NCI-H446 treated with DMSO at 0.1 percent for 48 hours (cell line): ENCODE measurements around the gene GRIN2A.

Source experiments
- DNase-seq: peaks from one replicate; lab custom pipeline; 2025; lab: John Stamatoyannopoulos, UW

Gene GRIN2A

DNA sequence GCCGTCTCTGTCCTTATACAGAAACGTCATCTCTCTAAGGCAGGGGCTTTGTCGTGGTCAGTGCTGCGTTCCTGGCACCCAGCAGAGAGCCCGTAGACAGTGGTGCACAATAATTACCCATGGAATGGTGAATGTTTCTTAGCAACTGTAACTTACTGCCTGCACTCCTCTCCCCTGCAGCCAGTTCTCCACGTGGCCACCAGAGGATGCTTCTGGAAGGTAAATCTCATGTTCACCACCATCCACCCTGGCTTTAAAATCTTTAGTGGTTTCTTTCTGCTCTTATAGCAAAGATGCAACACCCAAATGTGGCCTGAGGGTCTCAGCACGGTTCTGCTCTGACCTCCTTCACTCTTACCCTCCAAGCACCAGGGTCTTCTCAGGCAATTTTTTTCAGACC, 150.8 kb downstream of the GRIN2A start:
- no peak for DNase-seq

DNA sequence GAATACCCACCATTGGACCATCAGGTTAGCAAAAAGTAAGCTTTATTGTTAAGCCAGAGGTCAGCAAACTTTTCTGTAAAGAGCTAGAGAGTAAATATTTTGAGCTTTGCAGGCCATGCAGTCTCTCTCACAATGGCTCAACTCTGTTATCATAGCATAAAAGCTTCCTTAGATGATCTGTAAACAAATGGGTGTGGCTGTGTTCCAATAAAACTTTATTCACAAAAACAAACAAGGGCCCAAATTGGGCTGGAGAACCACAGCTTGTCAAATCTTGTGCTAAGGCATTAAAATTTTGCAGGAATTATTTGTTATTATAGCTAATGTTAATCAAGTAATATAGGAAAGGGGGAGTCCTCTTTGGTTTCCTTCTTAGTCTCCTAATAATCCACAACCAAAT, 153.6 kb downstream of the GRIN2A start:
- no peak for DNase-seq

DNA sequence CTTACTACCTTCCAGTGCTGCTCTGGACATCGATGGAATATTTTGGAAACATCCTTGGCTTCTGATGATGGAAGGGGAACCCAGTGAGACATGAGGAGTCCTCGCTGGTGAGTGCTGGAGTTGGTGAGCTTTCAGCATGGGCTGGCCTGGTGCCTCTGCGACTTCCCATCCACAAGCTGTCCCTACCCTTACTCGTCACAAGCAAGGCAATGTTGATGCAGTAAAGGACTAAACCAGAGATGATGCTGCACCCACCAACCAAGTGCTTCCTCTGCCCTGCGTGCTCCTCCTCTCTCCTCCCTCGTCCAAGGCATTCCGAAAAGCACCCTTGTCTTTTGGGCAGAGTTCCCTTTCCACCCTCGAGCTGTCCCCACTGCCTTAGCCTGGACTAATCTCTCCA, 154.7 kb downstream of the GRIN2A start:
- no peak for DNase-seq

DNA sequence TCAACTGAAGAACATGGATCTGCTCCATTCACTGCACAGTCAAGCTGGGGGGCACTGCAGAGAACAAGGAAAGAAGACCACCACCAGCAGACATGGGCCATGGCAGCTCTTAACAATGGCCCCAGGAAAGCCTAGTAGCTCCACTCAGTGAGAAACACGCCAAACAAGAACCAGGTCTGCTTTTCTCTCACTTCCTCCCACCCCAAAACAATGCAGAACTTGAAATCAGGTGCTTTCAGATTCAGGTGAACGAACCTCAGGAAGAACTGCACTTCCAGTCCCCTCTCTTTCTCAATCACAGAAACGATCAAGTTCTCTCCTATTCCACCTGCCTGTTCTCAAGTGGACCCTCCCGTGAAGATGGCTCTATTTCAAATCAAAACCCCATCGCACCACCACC, 155.6 kb downstream of the GRIN2A start:
- DNase-seq: no peak

DNA sequence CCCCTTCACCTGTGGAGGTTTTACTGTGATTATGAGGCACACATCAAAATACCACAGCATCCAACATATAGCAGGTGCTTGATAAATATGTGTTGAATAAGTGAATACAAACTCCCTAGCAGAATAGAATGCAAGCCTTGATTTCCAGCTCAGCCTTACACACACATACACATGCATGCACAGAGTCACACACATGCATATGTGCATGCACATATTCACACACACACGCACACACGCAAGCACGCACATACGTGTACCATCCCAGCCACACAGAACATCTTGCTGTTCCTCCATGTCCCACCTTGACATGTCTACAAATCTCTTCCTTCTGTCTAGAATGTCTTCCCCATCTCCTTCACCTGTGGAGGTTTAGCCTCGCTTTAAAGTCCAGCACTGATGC, 160.1 kb downstream of the GRIN2A start:
- DNase-seq: no peak

DNA sequence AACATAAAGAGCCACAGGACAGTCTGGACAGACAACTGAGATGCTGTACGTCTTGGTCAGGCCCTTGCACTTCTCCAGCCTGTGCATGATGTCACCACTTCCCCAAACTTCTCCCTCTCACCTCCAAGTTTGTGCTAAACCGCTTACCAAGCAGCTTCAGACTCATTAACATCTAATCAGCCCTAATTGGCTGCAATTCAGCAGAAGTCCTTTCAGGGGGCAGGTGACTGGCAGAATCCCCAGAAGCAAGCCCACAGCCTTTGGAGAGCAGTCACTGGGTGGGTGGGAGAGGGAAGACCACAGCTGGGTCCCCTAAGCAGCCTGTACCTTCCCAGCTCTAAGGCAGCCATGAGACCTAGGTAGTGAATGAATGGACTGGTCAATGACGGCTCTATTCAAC, 161.4 kb downstream of the GRIN2A start:
- no peak for DNase-seq

DNA sequence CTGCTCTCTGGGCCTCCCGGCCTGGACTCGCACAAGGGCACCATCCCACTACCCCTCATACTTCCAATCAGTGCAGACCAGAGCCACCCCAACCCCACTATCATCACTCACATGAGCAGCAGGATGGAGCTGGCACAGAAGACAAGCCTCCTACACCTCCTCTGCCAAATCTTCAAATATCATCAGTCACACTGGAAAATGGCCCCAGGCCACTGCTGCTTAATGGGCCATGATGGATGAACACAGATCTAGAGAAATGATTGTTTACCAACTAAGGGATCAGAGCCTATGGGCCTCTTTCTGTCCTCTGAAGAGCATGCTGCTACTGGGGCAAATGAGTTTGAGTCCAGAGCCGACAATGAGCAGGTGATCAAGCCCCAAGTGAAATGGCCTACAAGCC, 165.5 kb downstream of the GRIN2A start:
- DNase-seq: no peak

DNA sequence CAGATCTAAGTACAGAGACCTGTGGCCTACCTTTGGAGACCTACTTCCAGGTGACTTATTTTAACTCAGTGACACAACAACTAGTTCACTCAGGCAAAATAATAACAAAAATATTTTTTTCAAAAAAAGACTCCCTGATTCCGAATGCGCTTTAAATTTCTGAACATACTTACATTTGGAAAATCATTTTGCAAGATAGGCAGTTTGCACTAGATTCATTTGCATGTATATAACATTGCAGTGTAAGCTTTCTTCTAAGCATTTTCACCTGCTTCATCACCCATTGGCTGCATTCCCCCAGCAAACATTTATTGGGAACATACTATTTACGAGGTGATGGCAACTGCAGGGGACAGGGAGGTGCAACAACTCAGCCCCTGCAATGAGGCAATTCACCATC, 166.8 kb downstream of the GRIN2A start:
- DNase-seq: no peak

DNA sequence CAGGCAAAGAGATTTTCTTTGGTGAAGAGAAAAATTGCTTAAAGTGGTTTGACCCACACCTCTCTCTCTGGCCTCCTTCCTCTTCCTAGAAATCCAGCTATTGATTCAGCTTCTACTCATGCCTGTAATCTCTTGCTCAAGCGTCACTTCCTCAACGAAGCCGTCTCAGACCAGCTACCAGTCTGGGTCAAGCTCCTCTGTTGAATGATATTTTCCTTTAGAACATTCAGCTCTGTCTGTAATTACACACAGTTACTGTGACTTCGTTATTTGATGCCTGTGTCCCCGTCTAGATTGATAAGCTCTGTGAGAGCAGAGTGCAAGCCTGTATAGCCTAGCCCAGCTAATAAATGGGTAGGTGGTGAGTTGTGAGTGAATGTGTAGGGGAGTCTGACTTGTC, 168.5 kb downstream of the GRIN2A start:
- DNase-seq: no peak

DNA sequence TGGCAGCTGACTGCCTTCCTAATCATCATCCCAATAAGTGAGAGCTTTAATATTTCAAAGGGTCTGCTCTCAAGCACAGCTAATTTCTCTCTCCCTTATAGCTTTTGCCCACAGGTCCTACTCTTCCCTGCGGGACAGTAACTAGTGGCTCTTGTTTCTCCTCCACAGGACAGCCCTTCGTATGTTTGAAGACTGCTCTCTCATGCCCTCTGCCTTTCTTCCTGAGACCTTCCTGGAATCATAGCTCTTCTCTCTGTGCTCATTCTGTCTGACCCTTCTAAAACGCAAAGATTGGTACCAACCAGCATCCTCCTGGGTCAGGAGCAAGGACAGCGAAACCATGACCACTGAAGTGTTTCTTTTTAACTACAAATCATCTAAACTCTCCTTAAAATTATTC, 168.9 kb downstream of the GRIN2A start:
- DNase-seq: no peak

DNA sequence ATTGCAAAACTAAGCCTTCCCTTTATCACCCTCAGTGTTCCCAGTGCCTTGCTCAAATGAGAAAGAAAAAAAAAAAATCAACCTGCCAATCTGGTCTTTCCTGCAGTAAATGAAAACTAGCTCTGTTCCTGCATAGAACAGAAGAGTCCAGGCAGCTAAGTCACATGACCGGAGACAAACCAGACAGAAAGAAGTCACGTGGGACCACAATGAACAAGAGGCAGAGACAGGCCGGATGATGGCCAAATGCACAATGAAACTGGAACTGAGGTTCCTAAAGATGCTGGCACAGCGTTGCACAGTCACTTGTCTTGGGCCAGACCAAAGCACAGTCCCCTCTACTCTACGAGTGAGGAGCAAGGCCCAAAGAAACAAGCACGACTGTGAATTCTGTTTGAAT, 172.5 kb downstream of the GRIN2A start:
- no peak for DNase-seq

DNA sequence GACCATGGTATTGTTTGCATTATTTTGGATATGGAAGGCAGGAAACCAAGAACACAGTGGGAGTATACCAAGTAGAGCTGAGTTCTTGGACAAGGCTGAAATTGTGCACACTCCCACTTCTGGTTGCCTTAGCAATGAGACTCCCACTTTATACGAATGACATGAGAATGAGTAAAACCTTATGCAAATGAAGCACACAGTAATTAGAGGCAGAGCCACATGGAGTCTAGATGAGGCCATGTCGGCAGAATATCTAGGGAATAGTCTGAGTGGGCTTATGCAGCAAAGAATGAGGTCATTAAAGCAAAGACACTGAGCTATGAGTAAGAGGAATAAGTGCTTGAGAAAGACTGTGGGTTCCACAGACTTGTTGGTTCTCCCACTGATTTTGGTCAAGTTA, 178.7 kb downstream of the GRIN2A start:
- DNase-seq: no peak

DNA sequence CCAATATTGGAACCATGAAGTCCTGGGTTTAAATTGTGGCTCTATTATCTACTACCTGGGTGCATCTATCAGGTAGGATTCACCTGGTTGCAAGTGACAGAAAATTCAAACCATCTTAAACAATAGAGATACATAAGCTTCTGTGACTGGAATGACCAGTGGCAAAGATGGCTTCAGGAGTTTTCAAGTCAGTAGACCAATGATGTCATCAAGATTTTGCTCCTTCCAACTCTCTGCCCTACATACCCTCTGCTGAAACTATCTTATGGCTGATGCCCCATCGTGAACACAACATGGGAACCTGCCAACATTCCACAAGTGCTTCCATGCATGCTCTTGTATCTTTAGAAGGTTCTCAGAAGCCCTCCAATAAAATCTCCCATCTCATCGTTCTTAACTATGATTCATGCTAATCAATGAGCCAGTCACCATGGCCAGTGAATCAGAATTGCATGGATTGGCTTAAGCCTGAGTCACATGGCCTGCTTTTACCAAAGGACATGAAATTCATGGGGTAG, 180.9 kb downstream of the GRIN2A start:
- DNase-seq: no peak

DNA sequence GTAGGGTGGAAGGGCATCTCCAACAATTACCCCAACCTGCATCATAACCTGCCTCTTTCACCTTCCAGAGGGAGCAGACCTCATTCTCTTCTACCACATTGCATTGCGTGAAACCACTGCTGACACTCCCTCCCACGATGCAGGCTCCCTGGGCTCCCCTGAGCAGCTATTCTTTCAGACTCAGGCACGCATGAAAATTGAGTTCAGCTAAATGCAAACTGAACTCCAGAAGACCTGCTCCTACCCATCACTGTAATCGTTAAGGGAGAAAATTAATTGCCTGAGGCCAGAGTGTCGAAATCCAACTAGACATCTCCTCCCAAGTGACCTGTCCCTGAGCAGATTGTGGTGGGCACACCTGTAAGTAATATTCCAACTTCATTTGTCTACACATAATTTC, 186.0 kb downstream of the GRIN2A start:
- no peak for DNase-seq

DNA sequence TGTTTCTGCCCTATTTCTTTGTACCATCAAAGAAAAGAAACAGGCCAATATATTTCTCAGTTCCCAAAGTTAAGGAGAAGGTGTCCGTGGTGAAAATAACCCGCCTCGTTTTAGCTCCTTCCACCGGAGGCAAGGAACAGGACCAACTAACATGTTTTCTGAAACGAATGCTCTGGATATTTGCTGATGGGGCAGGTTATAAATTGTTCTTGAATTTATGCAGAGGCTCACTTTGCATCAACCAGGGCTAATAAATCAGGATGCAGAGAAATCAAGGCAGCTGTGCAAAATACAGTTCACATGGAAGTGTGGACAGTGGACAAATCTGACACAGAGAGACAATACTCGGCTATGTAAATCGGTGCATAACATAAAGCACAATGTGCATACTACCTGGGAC, 189.8 kb downstream of the GRIN2A start:
- no peak for DNase-seq

DNA sequence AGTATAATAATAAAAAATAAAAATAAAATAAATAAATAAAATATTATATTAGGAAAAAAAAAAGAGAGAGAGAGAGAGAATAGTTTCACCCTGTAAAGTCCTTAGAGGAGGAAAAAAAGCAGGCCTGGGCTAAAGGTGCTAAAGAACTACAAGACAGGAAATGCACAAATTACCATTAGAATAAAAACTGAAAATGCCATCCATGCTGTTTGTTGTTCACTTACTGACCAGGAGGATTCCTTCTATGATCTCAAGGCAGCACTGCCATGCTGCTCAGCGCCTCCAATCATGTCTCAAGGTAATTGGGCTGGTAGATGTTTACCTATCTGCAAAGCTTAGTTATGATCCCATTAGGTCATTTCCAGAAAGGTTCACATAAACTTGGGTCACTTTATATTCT, 201.2 kb downstream of the GRIN2A start:
- no peak for DNase-seq

DNA sequence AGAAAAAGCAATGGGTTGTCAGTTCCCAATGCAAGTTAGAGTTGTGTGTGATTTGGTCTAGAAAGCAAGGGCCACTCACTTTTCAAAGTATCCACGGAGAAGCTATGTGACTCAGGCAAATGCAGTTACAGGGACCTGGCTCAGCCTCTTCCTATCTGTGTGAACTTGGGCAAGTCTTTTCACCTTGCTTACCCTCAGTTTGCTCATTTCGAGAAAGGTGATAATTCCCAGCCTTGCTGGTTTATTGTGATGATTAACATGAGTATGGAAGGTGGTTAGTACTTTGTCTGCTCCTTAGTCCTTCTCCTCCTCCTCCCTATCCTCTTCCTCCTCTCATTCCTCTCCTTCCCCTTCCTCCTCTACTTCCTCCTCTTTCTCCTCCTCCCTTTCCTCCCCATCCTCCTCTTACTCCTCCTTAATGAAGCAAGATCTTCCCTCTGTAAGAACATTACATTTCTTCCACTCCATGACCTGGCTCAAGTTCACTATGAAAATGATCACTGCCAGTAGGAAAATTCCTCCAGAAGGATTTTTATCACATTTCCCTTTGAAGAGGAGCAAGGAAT, 204.0 kb downstream of the GRIN2A start:
- no peak for DNase-seq

DNA sequence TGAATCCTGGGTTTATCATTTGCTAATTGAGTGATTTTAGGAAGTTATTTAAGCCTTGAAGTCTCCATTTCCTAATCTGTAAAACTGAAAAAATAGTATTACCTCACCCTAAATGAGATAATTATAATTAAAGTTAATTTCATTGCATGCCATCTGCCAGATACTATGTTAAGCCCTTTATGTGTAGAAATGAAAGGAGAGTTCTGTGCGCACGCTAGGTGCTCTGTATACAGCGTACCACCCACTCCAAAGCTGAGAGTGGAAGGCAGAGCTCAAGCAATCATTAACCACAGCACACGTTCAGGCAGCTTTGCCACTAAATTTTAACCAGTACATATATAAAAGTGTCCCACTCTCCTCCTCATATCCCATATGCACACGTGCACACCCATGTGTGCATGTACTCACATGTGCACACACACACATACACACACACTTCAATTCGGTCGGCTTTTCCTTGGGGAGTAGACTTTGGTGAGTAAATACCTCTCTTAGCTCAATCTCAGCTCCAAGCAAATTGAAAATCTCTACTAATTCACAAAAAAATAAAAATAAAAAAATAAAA, 204.8 kb downstream of the GRIN2A start:
- no peak for DNase-seq

DNA sequence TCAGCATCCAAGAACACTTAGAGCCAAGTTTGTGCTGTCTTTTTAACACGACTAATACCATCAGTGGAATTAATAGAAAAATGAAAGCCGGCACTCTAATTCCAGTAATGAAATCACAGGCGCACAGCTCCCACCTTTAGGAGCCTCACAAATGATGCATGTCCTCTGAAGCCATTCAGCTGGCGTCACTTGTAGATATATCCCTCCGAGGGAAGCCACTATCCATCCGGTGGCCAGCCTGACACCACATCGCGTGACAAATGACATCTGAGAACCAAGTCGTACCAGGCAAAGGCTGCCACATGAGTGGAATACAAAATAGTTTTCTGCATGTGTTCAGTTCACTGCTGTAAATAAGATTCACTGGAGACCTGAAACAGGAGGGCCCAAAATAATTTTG, 205.6 kb downstream of the GRIN2A start:
- no peak for DNase-seq

DNA sequence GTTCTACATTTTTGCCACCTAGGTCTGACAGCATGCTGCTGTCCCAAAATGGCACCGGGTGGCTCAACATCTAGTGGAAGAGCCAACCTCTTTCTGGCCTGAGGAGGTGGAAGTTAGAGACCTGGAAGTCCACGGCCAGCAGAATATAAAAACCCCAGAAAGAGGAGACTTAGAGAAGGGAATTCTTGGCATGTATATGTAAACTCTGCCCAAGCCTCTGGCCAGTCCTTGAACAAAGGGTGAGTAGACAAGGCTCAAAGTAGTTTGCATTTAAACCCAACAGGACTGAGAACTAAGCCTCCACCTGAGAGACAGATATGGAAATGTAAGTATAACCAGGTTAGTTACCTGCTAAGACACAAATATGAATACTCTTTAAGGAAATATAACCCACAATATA, 210.3 kb downstream of the GRIN2A start:
- DNase-seq: no peak

DNA sequence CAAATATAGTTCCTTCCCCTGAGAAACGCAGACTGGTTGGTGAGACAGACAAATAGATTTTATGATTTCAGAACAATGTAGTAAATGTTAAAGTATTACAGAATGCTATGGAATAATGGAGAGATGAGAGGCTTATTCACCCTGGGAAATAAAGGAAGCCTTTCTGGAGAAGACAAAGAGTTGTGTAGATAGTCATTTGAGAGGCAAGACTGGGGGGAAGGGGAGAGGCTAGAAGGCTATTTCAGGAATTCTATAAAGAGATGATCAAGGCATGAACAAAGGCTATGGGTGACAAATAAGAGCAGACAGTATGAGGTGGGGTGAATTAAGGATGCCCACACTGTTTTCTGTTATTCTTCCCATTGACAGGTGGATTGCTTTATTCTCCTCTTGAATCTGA, 211.4 kb downstream of the GRIN2A start:
- no peak for DNase-seq

DNA sequence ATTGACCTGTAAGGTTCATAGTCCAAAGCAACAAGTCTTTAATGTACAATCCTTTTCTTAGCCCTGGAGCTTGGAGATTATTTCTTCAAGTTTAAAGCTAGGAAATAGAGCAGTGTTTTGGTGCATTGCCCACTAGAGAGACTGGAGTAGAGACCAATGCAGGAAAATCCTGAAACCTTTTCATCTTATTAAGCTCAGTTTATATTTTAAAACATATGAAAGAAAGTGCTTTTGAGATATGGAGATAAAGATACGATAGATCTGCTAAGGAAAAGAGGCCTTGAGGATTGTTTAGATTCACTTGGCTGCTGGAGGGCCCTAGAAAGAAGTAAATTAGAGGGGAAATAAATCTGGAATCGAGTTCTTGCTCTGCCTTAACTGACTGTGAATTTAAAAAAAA, 212.0 kb downstream of the GRIN2A start:
- no peak for DNase-seq

DNA sequence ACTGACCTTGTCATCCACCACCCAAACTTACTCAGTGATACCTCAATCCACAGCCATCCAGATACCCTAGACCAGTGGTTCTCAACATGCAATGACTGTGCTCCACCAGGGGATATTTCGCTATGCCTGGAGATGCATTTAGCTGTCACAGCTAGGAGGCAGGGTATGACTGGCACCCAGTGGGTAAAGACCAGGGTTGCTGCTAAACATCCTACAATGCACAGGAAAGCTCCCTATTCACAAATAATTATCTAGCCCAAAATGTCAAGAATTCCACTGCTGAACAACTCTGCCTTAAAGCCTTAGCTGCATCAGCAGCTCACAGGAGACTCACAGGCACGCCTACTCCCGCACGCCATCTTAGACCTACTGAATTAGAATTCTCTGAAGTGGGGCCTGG, 212.6 kb downstream of the GRIN2A start:
- no peak for DNase-seq

DNA sequence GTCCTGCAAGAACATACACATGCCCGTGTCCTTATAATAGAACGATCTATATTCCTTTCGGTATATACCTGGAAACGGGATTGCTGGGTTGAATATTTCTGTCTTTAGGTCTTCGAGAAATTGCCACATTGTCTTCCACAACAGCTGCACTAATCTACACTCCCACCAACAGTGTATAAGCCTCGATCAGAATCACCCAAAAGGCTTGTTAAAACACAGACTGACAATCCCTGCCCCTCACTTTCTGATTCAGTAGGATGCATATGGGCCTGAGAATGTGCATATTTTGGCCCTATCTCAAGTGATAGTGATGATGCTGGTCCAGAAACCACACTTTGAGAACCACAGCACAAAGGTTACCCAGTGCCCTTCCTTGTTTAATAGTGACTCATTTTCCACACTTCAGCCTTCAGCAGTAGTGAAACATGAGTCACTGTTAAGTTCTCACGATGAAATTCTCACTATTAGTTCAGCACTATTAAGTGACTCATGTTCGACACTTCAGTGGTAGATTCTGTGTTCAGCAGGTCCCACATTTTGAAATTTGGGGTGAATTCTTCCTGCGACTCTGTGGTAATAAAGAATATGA, 215.6 kb downstream of the GRIN2A start:
- no peak for DNase-seq
